ENCODE measurements around the gene RAB44. TPM values are rescaled to one million over a fixed set of nuclear protein-coding genes. Genes with fewer than 3 reads are reported as not detected.

RAB44 gene
- total RNA-seq, 1 experiment from 2014 or later: 0.11 TPM

- no peak overlapping the region for H3K27ac Mint-ChIP-seq
- DNase-seq (ENCODE audit: low spot score): no peak
- ChIA-PET CTCF (interaction anchor here (0.7 to 0.9 kb wide), 2 partner anchors 38 to 48 kb away, joined by 3 read pairs; no protein-coding TSS in a partner anchor), POLR2A (no interaction called here)
- H3K9me3 Mint-ChIP-seq: peaks cover 7% of the 10 kb centered on the region; the same call in 1 of the 2 replicates
- ATAC-seq: no peak
- no peak overlapping the region for H3K4me3 Mint-ChIP-seq
- no peak for TF ChIP-seq RELA (CRISPR knock-in tag; IDR thresholded peaks at IDR 0.05; ENCODE audit: borderline replicate concordance)
- no peak for TF ChIP-seq GTF2I (CRISPR knock-in tag; conservative IDR thresholded peaks at IDR 0.05)
- no peak for TF ChIP-seq USF2 (CRISPR knock-in tag; IDR thresholded peaks at IDR 0.05)
- no peak for TF ChIP-seq USF1 (CRISPR knock-in tag; IDR thresholded peaks at IDR 0.05)
- TF ChIP-seq ZNF423 (CRISPR knock-in tag; IDR thresholded peaks at IDR 0.05): no peak
- no peak for TF ChIP-seq IRF1 (CRISPR knock-in tag; IDR thresholded peaks at IDR 0.05)
- no peak for TF ChIP-seq E2F5 (CRISPR knock-in tag; IDR thresholded peaks at IDR 0.05)
- TF ChIP-seq PRDM15 (CRISPR knock-in tag; IDR thresholded peaks at IDR 0.05): no peak
- TF ChIP-seq ZBTB21 (CRISPR knock-in tag; IDR thresholded peaks at IDR 0.05; ENCODE audit: borderline replicate concordance): no peak
- TF ChIP-seq TP53 (CRISPR knock-in tag; IDR thresholded peaks at IDR 0.05): no peak
- TF ChIP-seq TCF7 (CRISPR knock-in tag; IDR thresholded peaks at IDR 0.05; ENCODE audit: low read depth): no peak
- TF ChIP-seq CDX4 (CRISPR knock-in tag; IDR thresholded peaks at IDR 0.05; ENCODE audit: borderline replicate concordance): no peak
- TF ChIP-seq ZNF512 (CRISPR knock-in tag; IDR thresholded peaks at IDR 0.05; ENCODE audit: borderline replicate concordance): no peak
- TF ChIP-seq MYBL2 (CRISPR knock-in tag; IDR thresholded peaks at IDR 0.05): no peak
- H3K4me1 Mint-ChIP-seq: peaks cover 14% of the 10 kb centered on the region
- no peaks in the 10 kb centered on the region for H3K27me3 Mint-ChIP-seq (ENCODE audit: low read depth)
- H3K36me3 Mint-ChIP-seq: peaks cover 37% of the 10 kb centered on the region
Observed at GRCh38 chr6:36686668-36687513, 10.7 kb upstream of the RAB44 start.

All from WTC11 (cell line).